Activated B cell treated with CpG ODN at 0.5 μM for 24 hours (primary cell): ENCODE data around the gene RIOK3. TPM values are rescaled to one million over a fixed set of nuclear protein-coding genes. Genes with fewer than 3 reads are reported as not detected.

Experiments
- ATAC-seq: fragments of 200-7000 bp; cut with Tn5 transposase; one replicate; pipeline ENCODE4 v1.10.0; 2021; ENCODE audit warnings: low read depth, mild to moderate bottlenecking, moderate library complexity
- CTCF ChIA-PET: fragments of 350-600 bp; sonication (Branson Sonifier 250); formaldehyde crosslinking; loops from one replicate; lab custom pipeline; 2021; ENCODE audit warnings: antibody characterized with exemption; lab: Charles Lee
- POLR2A ChIA-PET: fragments of 350-600 bp; sonication (Branson Sonifier 250); formaldehyde crosslinking; loops from one replicate; lab custom pipeline; 2021; ENCODE audit warnings: antibody characterized with exemption; lab: Charles Lee
- DNase-seq: peaks from one replicate; pipeline ENCODE4 v3.0.0; 2022
- H3K27ac Mint-ChIP-seq: one replicate; pipeline ENCODE4 v1.8.0; 2020; ENCODE audit warnings: mixed read lengths
- H3K27me3 Mint-ChIP-seq: one replicate; pipeline ENCODE4 v1.8.0; 2021; ENCODE audit warnings: mixed read lengths
- H3K36me3 Mint-ChIP-seq: one replicate; pipeline ENCODE4 v1.8.0; 2021; ENCODE audit warnings: low read depth, mixed read lengths
- H3K4me1 Mint-ChIP-seq: one replicate; pipeline ENCODE4 v1.8.0; 2021; ENCODE audit warnings: mixed read lengths
- H3K4me3 Mint-ChIP-seq: one replicate; pipeline ENCODE4 v1.8.0; 2020; ENCODE audit warnings: mild to moderate bottlenecking, mixed read lengths
- H3K9me3 Mint-ChIP-seq: one replicate; pipeline ENCODE4 v1.8.0; 2020; ENCODE audit warnings: mixed read lengths
- CTCF ChIP-seq: fragments of 200-600 bp; IDR thresholded peaks from one replicate; pipeline ENCODE4 v1.8.0; 2022; ENCODE audit warnings: antibody characterized with exemption, mild to moderate bottlenecking
- intact Hi-C: fragments of 100-400 bp; cut with micrococcal nuclease; formaldehyde crosslinking; loops from one replicate; pipeline ENCODE4 v1.15.1; 2024
- total RNA-seq: library from RNA; stranded (reverse); gene quantifications from 2 replicates; pipeline ENCODE4 v1.2.3, GENCODE V29; 2022

The RIOK3 gene
- total RNA-seq, 1 donor from 2014 or later = 92.4 TPM

DNA sequence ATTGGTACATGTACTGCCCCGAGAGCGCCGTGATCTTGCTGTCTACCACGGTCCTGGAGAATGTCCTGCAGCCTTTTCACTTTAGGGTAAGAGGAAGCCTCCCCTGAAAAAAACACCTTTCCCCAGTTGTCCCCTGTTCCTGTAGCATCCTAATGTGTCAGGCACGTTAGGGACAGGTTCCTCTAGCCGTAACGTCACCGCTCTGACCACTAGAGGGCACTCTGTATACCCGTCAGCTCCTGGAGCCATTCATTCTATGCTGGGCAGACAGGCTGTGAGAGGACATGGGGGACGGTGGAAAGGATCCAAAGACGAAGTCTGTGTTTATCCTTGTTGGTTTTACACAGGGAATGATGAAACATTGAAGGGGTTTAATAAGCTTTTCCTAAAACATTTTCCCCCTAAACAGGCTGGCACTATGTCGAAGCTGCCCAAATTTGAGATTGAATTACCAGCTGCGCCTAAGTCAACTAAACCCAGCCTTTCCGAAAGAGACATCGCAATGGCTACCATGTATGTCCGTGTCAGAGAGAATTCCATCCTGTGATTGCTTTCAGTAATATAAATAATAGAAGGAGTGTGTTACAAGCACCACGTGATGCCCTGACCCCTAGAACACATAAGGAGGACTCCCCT, 62.9 kb downstream of the RIOK3 start:
- TF ChIP-seq CTCF = peak; percentile 78
- POLR2A ChIA-PET = interaction anchor here (0.8 to 2.6 kb wide), 2 partner anchors 17 to 70 kb away, joined by 3 to 12 read pairs; partner anchors contain the start of gene NPC1

GRCh38 chr18:23519734-23520133, 66.6 kb downstream of the RIOK3 start:
- Mint-ChIP-seq H3K27me3 (no peaks in the 10 kb centered on the region), H3K4me1 (peaks cover 25% of the 10 kb centered on the region), H3K27ac (no peak overlapping the region), H3K4me3 (no peak overlapping the region), H3K36me3 (peaks cover 84% of the 10 kb centered on the region), H3K9me3 (no peaks in the 10 kb centered on the region)
- ATAC-seq (no peak), DNase-seq (no peak)
- intact Hi-C loops = no loop called here
- ChIA-PET POLR2A (no interaction called here), CTCF (interaction anchor here (0.6 kb wide), 1 partner anchor 704 kb away, joined by 3 read pairs; no protein-coding TSS in a partner anchor)
- TF ChIP-seq CTCF = no peak

More for the DNA sequence above, 62.9 kb downstream of the RIOK3 start:
- intact Hi-C loops = loop anchor here (1.0 to 2.0 kb wide), 6 partner anchors 13 to 603 kb away; partner anchors contain the start of genes NPC1 and RMC1
- Mint-ChIP-seq H3K4me1 (peaks cover 35% of the 10 kb centered on the region), H3K9me3 (no peaks in the 10 kb centered on the region), H3K36me3 (peaks cover 76% of the 10 kb centered on the region), H3K4me3 (no peak overlapping the region), H3K27me3 (no peaks in the 10 kb centered on the region), H3K27ac (peak overlapping the region; percentile 74)
- DNase-seq (peak; percentile 42), ATAC-seq (peak; percentile 97)
- CTCF ChIA-PET = interaction anchor here (0.7 to 3.0 kb wide), 21 partner anchors 10 to 384 kb away, joined by 3 to 32 read pairs (median 4); partner anchors contain the start of genes NPC1 and RMC1

- no peak for DNase-seq
- Mint-ChIP-seq H3K27ac (no peak overlapping the region), H3K9me3 (no peaks in the 10 kb centered on the region), H3K4me3 (no peak overlapping the region), H3K36me3 (peaks cover 77% of the 10 kb centered on the region), H3K27me3 (no peaks in the 10 kb centered on the region), H3K4me1 (peaks cover 15% of the 10 kb centered on the region)
- TF ChIP-seq CTCF = no peak
- ChIA-PET CTCF (no interaction called here), POLR2A (no interaction called here)
- ATAC-seq = no peak
- intact Hi-C loops = no loop called here
Measured at GRCh38 chr18:23521271-23521670, 68.2 kb downstream of the RIOK3 start.

DNA sequence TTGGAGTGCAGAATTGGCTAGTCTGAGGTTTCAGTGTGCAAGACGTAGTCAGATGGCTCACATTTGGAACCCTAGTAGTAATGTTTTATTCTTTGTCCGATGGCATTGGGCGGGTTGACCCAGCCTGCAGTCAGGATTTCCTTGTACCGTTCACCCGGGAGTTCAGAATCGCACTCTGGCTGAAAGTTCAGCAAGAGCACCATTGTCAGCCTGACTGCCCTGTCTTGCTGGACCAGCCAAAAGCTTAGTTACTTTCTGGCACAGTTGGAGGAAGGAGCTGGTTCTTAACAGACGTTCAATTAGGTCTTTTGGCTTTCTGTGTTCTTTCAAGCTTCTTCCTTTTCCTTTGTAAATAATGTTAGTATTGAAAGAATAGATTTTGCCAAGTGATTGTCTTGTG, 68.8 kb downstream of the RIOK3 start:
- intact Hi-C loops = no loop called here
- Mint-ChIP-seq H3K4me3 (no peak overlapping the region), H3K27ac (no peak overlapping the region), H3K9me3 (no peaks in the 10 kb centered on the region), H3K27me3 (no peaks in the 10 kb centered on the region), H3K4me1 (peaks cover 15% of the 10 kb centered on the region), H3K36me3 (peaks cover 80% of the 10 kb centered on the region)
- DNase-seq = no peak
- CTCF ChIA-PET = no interaction called here
- POLR2A ChIA-PET = interaction anchor here (0.6 kb wide), 1 partner anchor 10 kb away, joined by 4 read pairs; no protein-coding TSS in a partner anchor
- ATAC-seq = no peak
- no peak for TF ChIP-seq CTCF
